Spleen (tissue), 7 donors: ENCODE results near the gene GRIA1.

Experiments used
- POLR2A ChIP-seq, 3 donors: fragments of 450-650 bp; IDR thresholded peaks; one replicate each; pipeline ENCODE4 v1.5.1; 2017; ENCODE audit warnings: antibody characterized with exemption in 3 of 3, mild to moderate bottlenecking in 1 of 3
- POLR2AphosphoS5 ChIP-seq, 3 donors: sonication (generic); formaldehyde crosslinking; IDR thresholded peaks; one replicate each; pipeline ENCODE4 v1.5.1; 2017; ENCODE audit warnings: antibody characterized with exemption in 3 of 3
- TF ChIP-seq, protein P1 (sequence below), 11 experiments: fragments of 200-600 bp in 7 of 11; fragments of 450-650 bp in 4 of 11; sonication (generic) in 4 of 11; IDR thresholded peaks in 8 of 11; conservative IDR thresholded peaks in 3 of 11; 1 replicate in 7 of 11; 2 replicates in 4 of 11; pipeline versions ENCODE4 v1.4.0 to v1.8.0; 2016 to 2021; ENCODE audit warnings: antibody characterized with exemption in 11 of 11, inconsistent platforms in 4 of 11, mild to moderate bottlenecking in 1 of 11
- donor health status: DM: no; HTN: no; CAD: no; lungs with moderate emphysema.
- donor health status: DM: no; HTN: no; CAD: no.
- donor health status: DM: no; HTN: no; CAD: no.

DNA sequence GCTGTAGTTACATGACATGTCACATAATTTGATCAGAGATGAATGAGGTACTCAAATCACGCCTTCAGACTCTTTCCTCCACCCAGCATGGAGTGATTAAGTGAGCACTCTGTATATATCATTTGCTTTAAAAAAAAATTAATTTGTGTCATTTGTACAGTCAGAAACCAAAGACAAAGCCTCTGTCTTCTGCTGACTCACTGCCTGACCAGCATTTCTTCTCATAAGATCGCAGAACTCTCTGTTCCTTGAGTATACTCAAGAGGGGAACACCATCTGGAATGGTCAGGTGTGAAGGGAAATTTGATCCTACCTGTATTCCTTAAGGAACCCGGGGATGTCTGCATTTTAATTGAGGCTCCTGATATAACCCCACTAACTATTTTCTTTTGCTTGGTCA, 293.8 kb downstream of the GRIA1 start:
- TF ChIP-seq, protein P1, sequence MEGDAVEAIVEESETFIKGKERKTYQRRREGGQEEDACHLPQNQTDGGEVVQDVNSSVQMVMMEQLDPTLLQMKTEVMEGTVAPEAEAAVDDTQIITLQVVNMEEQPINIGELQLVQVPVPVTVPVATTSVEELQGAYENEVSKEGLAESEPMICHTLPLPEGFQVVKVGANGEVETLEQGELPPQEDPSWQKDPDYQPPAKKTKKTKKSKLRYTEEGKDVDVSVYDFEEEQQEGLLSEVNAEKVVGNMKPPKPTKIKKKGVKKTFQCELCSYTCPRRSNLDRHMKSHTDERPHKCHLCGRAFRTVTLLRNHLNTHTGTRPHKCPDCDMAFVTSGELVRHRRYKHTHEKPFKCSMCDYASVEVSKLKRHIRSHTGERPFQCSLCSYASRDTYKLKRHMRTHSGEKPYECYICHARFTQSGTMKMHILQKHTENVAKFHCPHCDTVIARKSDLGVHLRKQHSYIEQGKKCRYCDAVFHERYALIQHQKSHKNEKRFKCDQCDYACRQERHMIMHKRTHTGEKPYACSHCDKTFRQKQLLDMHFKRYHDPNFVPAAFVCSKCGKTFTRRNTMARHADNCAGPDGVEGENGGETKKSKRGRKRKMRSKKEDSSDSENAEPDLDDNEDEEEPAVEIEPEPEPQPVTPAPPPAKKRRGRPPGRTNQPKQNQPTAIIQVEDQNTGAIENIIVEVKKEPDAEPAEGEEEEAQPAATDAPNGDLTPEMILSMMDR (IDR thresholded peaks at IDR 0.05 in 8 of 11, conservative IDR thresholded peaks at IDR 0.05 in 3 of 11): no peak
- TF ChIP-seq POLR2AphosphoS5 (IDR thresholded peaks at IDR 0.05) (no peak), POLR2A (IDR thresholded peaks at IDR 0.05) (no peak)
